ENCODE data around the gene MARCHF2. TPM values are rescaled to one million over a fixed set of nuclear protein-coding genes. Genes with fewer than 3 reads are reported as not detected.

The MARCHF2 gene
- total RNA-seq, 4 donors from 2014 or later: 86.1 to 381 (median 118) TPM

- in situ Hi-C loops (cut with MboI; ENCODE audit: low pct_ligation_motif_present in 1 of 4, low pct_unique_long_range_greater_than_20kb in 1 of 4, low sequenced_read_pairs in 3 of 4): no loop called here
- intact Hi-C loops (cut with DNase I; ENCODE audit: low total_unique reads): loop anchor here (1.0 kb wide), 1 partner anchor 28 kb away; no protein-coding TSS in a partner anchor
- H3K4me1 ChIP-seq: peaks cover 17 to 45% (median 27%) of the 10 kb centered on the region in 4 donors
Measured at GRCh38 chr19:8389891-8390616, 23.1 kb upstream of the MARCHF2 start, which contains the start of gene RAB11B. Gene RAB11B (plus strand): TSS chr19:8390360. CDS start chr19:8390417, 57 bp downstream.

GRCh38 chr19:8390617-8390981, 22.5 kb upstream of the MARCHF2 start:
- in situ Hi-C loops (cut with MboI; ENCODE audit: low pct_ligation_motif_present in 1 of 4, low pct_unique_long_range_greater_than_20kb in 1 of 4, low sequenced_read_pairs in 3 of 4) (no loop called here), intact Hi-C loops (cut with DNase I; ENCODE audit: low total_unique reads) (loop anchor here (1.0 kb wide), 1 partner anchor 28 kb away; no protein-coding TSS in a partner anchor)
- H3K4me1 ChIP-seq: peaks cover 17 to 45% (median 27%) of the 10 kb centered on the region in 4 donors
- no peaks in the 10 kb centered on the region for H3K27me3 ChIP-seq
- peak overlapping the region; percentile 99 to 100 (median 100) for H3K27ac ChIP-seq
- TF ChIP-seq CTCF (IDR thresholded peaks at IDR 0.05) (no peak), POLR2AphosphoS5 (IDR thresholded peaks at IDR 0.05) (no peak), EP300 (IDR thresholded peaks at IDR 0.05; ENCODE audit: low read depth) (no peak), POLR2A (IDR thresholded peaks at IDR 0.05) (peak; percentile 34)
- H3K9me3 ChIP-seq: no peaks in the 10 kb centered on the region
- H3K4me3 ChIP-seq: peak overlapping the region; percentile 86 to 100 (median 95)
- DNase-seq: peak; percentile 97
- no peaks in the 10 kb centered on the region for H3K36me3 ChIP-seq
- WGBS, 2 donors (ENCODE audit: low coverage in 1 of 2): 0% methylated on average over 2 to 14 of the region's 28 CpGs

More at GRCh38 chr19:8389891-8390616, 23.1 kb upstream of the MARCHF2 start, which contains the start of gene RAB11B:
- no peaks in the 10 kb centered on the region for H3K9me3 ChIP-seq
- TF ChIP-seq POLR2A (IDR thresholded peaks at IDR 0.05) (peak; percentile 58), POLR2AphosphoS5 (IDR thresholded peaks at IDR 0.05) (peak in 2 of 3 donors; percentile 69 to 72), CTCF (IDR thresholded peaks at IDR 0.05) (no peak), EP300 (IDR thresholded peaks at IDR 0.05; ENCODE audit: low read depth) (no peak)
- DNase-seq: peak; percentile 100
- H3K27me3 ChIP-seq: no peaks in the 10 kb centered on the region
- H3K4me3 ChIP-seq: peak within 1 kb of the TSS; percentile 86 to 100 (median 95)
- 1% methylated on average over 63 of the region's 70 CpGs; no CpG with 5 or more reads in 1 of the 2 donors for WGBS, 2 donors (ENCODE audit: low coverage in 1 of 2)
- H3K36me3 ChIP-seq: no peaks in the 10 kb centered on the region
- H3K27ac ChIP-seq: peak within 1 kb of the TSS; percentile 99 to 100 (median 100)

GRCh38 chr19:8391198-8392016, 21.7 kb upstream of the MARCHF2 start:
- Histone ChIP-seq H3K9me3 (no peaks in the 10 kb centered on the region), H3K4me1 (peaks cover 17 to 45% (median 31%) of the 10 kb centered on the region in 4 donors), H3K36me3 (no peaks in the 10 kb centered on the region), H3K4me3 (peak overlapping the region in 2 of 4 donors; percentile 4 to 96), H3K27ac (peak overlapping the region; percentile 99 to 100 (median 100)), H3K27me3 (no peaks in the 10 kb centered on the region)
- intact Hi-C loops (cut with DNase I; ENCODE audit: low total_unique reads): no loop called here
- no peak for TF ChIP-seq CTCF (IDR thresholded peaks at IDR 0.05)
- no peak for TF ChIP-seq POLR2A (IDR thresholded peaks at IDR 0.05)
- TF ChIP-seq EP300 (IDR thresholded peaks at IDR 0.05; ENCODE audit: low read depth): no peak
- TF ChIP-seq POLR2AphosphoS5 (IDR thresholded peaks at IDR 0.05): no peak
- no peak for DNase-seq
- in situ Hi-C loops (cut with MboI; ENCODE audit: low pct_ligation_motif_present in 1 of 4, low pct_unique_long_range_greater_than_20kb in 1 of 4, low sequenced_read_pairs in 3 of 4): no loop called here
- WGBS, 2 donors (ENCODE audit: low coverage in 1 of 2): 0 to 72% methylated on average over 1 to 23 of the region's 23 CpGs

All from transverse colon (tissue), 4 donors.